Testis (tissue), 2 donors: ENCODE data around the gene RPUSD4.

Experiments used
- CTCF ChIP-seq, 3 experiments: fragments of 450-650 bp in 2 of 3; fragments of 200-600 bp in 1 of 3; sonication (generic) in 1 of 3; IDR thresholded peaks; one replicate each; pipeline ENCODE4 v1.5.1; 2016 to 2019; ENCODE audit warnings: antibody characterized with exemption in 3 of 3, mild to moderate bottlenecking in 2 of 3, moderate library complexity in 1 of 3
- POLR2A ChIP-seq: fragments of 450-650 bp; IDR thresholded peaks from one replicate; pipeline ENCODE4 v1.6.1; 2017; ENCODE audit warnings: antibody characterized with exemption, mild to moderate bottlenecking, moderate library complexity

DNA sequence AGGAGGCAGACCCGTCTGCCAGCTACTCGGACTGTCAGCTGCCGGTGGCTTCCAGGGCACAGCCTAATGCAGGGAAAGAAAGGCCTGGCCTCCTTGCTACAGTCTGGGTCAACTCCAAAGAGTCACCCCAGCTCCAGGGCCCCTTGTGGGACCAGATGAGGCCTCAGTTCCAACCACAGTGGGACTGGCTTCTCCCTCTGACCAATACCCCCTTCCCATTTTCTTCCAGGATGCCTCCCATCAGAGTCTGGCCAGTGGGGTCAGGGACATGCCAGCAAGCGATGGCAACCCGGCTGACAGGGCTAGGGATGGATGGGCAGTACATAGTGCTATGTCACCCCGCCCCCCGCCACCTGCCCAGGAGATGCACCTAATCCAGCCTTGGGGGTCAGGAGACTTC is 36.6 kb downstream of the RPUSD4 start:
- TF ChIP-seq POLR2A (no peak), CTCF (IDR thresholded peaks at IDR 0.05) (no peak)
